Keratinocyte (primary cell): ENCODE measurements around the gene GHRL. TPM values are rescaled to one million over a fixed set of nuclear protein-coding genes. Genes with fewer than 3 reads are reported as not detected.

Experiments used
- DNase-seq: peaks from one replicate; pipeline ENCODE4 v3.0.0-alpha.2; 2011; ENCODE audit warnings: low read depth, missing footprints, low spot score
- FAIRE-seq: peaks from 2 replicates; lab custom pipeline; 2011; peaks lifted over from hg19 to GRCh38; lab: Jason Lieb, UNC
- H2AFZ ChIP-seq: 2 replicates; pipeline ENCODE4 v1.6.0; 2012; ENCODE audit warnings: low read length, control low read depth, inconsistent platforms; ENCODE audit not compliant: control insufficient read depth
- H3K27ac ChIP-seq: 2 replicates; pipeline ENCODE4 v1.5.1; 2011; ENCODE audit warnings: low read length; ENCODE audit not compliant: control insufficient read depth, insufficient read depth
- H3K27me3 ChIP-seq: 3 replicates; pipeline ENCODE4 v1.6.0; 2011; ENCODE audit warnings: low read length; ENCODE audit not compliant: control insufficient read depth, insufficient read depth; ENCODE audit errors: extremely low read depth
- H3K36me3 ChIP-seq, 2 experiments: 2 replicates in 1 of 2; 3 replicates in 1 of 2; pipeline ENCODE4 v1.5.1; 2011; ENCODE audit warnings: low read length in 2 of 2, mild to moderate bottlenecking in 1 of 2; ENCODE audit not compliant: control insufficient read depth in 2 of 2, insufficient read depth in 2 of 2; ENCODE audit errors: extremely low read depth in 1 of 2
- H3K4me1 ChIP-seq: 3 replicates; pipeline ENCODE4 v1.5.1; 2011; ENCODE audit warnings: low read length; ENCODE audit not compliant: control insufficient read depth, insufficient read depth; ENCODE audit errors: extremely low read depth
- H3K4me2 ChIP-seq: 3 replicates; pipeline ENCODE4 v1.6.0; 2011; ENCODE audit warnings: low read depth, low read length; ENCODE audit not compliant: control insufficient read depth, insufficient read depth; ENCODE audit errors: extremely low read depth
- H3K4me3 ChIP-seq, 3 experiments: fragments of 200-600 bp in 1 of 3; sonication (generic) in 1 of 3; 2 replicates in 2 of 3; 3 replicates in 1 of 3; pipeline ENCODE4 v1.5.1; 2011 to 2016; ENCODE audit warnings: low read length in 3 of 3, mild to moderate bottlenecking in 3 of 3, control low read depth in 2 of 3, inconsistent platforms in 1 of 3, low read depth in 1 of 3, mixed read lengths in 1 of 3, mixed run types in 1 of 3, moderate library complexity in 1 of 3; ENCODE audit not compliant: control insufficient read depth in 2 of 3, insufficient read depth in 2 of 3; ENCODE audit errors: extremely low read depth in 1 of 3
- H3K79me2 ChIP-seq: 2 replicates; pipeline ENCODE4 v1.6.0; 2012; ENCODE audit warnings: low read length; ENCODE audit not compliant: control insufficient read depth, insufficient read depth
- H3K9ac ChIP-seq: 3 replicates; pipeline ENCODE4 v1.6.0; 2011; ENCODE audit warnings: low read length; ENCODE audit not compliant: control insufficient read depth, insufficient read depth; ENCODE audit errors: extremely low read depth
- H3K9me1 ChIP-seq: 3 replicates; pipeline ENCODE4 v1.6.0; 2011; ENCODE audit warnings: low read length; ENCODE audit not compliant: control insufficient read depth, insufficient read depth; ENCODE audit errors: extremely low read depth
- H3K9me3 ChIP-seq: 2 replicates; pipeline ENCODE4 v1.5.1; 2012; ENCODE audit warnings: low read depth, low read length; ENCODE audit not compliant: control insufficient read depth
- H4K20me1 ChIP-seq: 3 replicates; pipeline ENCODE4 v1.6.0; 2011; ENCODE audit warnings: low read length; ENCODE audit not compliant: control insufficient read depth, insufficient read depth; ENCODE audit errors: extremely low read depth
- CTCF ChIP-seq, 3 experiments: IDR thresholded peaks in 1 of 3; conservative IDR thresholded peaks in 1 of 3; optimal IDR thresholded peaks in 1 of 3; 2 replicates in 2 of 3; 3 replicates in 1 of 3; pipeline versions ENCODE3 to v1.5.1; 2011; ENCODE audit warnings: low read length in 3 of 3, mild to moderate bottlenecking in 3 of 3, moderate library complexity in 2 of 3, control low read depth in 1 of 3, inconsistent platforms in 1 of 3; ENCODE audit not compliant: insufficient read depth in 2 of 3; ENCODE audit errors: extremely low read depth in 1 of 3
- EZH2 ChIP-seq: IDR thresholded peaks from one replicate; pipeline ENCODE4 v1.6.1; 2012; ENCODE audit warnings: inconsistent platforms, mild to moderate bottlenecking, low read length, moderate library complexity
- dilution Hi-C: fragments of 300-500 bp; cut with MboI; formaldehyde crosslinking; loops from one replicate; pipeline ENCODE4 v1.7.0; 2020; ENCODE audit warnings: low sequenced_read_pairs; ENCODE audit not compliant: extremely low pct_ligation_motif_present
- polyA plus RNA-seq, 5 experiments: library from polyadenylated mRNA; depleted of rRNA in 3 of 5; stranded (reverse) in 3 of 5; stranded (forward) in 1 of 5; unstranded in 1 of 5; fragments of >200 nt; gene quantifications; 1 replicate in 1 of 5; 2 replicates in 3 of 5; 3 replicates in 1 of 5; pipeline versions ENCODE4 v1.2.1 to v1.2.3, GENCODE V29; 2011 to 2012; ENCODE audit warnings: missing spikeins in 2 of 5, low read depth in 1 of 5, low replicate concordance in 1 of 5

The GHRL gene
- polyA plus RNA-seq, 1 donor (not counting 4 experiments of a cell fraction or from before 2014, with no cell fraction given), result not detected

GRCh38 chr3:10274601-10275000 is 18.1 kb downstream of the GHRL start:
- H3K4me2 ChIP-seq, result no peak overlapping the region
- H4K20me1 ChIP-seq, result peaks cover 3% of the 10 kb centered on the region
- no peaks in the 10 kb centered on the region for H3K9me1 ChIP-seq
- H3K27me3 ChIP-seq, result no peaks in the 10 kb centered on the region
- H3K36me3 ChIP-seq, result peaks cover 26 to 28% of the 10 kb centered on the region in 2 experiments
- DNase-seq (no peak), FAIRE-seq (no peak)
- no peak overlapping the region for H3K4me3 ChIP-seq
- no peaks in the 10 kb centered on the region for H3K9me3 ChIP-seq
- dilution Hi-C loops, result no loop called here
- no peak overlapping the region for H3K9ac ChIP-seq
- no peak overlapping the region for H3K27ac ChIP-seq
- TF ChIP-seq CTCF (optimal IDR thresholded peaks at IDR 0.05 in 1 of 3, IDR thresholded peaks at IDR 0.05 in 1 of 3, conservative IDR thresholded peaks at IDR 0.05 in 1 of 3; ENCODE audit: extremely low read depth in 1 of 3, insufficient read depth in 2 of 3, low read length in 3 of 3) (no peak), EZH2 (no peak)
- no peaks in the 10 kb centered on the region for H3K4me1 ChIP-seq
- no peak overlapping the region for H2AFZ ChIP-seq
- peaks cover 47% of the 10 kb centered on the region for H3K79me2 ChIP-seq

DNA sequence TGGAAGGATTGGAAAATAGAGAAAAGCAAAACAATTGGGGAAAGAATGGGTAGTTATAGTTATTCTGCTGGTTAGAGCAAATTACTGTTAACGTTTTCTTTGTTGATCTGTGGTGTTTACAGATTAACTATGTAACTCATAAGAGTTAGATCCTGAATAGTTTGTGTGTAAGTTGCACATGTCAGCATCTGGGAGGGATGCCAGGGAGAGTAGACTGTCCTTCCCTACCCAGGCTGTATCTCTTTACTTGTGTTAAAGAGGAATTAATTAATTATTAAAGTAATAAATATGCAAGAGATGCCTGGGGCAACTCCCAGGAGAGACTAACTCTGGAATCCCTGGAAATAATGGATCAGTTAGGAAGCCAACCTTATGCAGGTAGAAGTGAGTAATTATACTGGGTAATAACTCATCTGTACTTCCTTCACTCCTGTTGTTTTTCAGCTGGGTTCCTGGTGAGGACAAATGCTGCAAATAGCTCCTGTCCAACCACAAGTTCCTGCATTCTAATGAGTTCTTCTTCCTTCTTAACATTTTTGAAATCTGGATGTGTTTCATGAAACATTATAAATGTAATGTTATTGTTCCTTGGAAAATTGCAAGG is 18.9 kb downstream of the GHRL start:
- peaks cover 55% of the 10 kb centered on the region for H3K79me2 ChIP-seq
- no peak for TF ChIP-seq EZH2
- TF ChIP-seq CTCF (optimal IDR thresholded peaks at IDR 0.05 in 1 of 3, IDR thresholded peaks at IDR 0.05 in 1 of 3, conservative IDR thresholded peaks at IDR 0.05 in 1 of 3; ENCODE audit: extremely low read depth in 1 of 3, insufficient read depth in 2 of 3, low read length in 3 of 3), result no peak
- H4K20me1 ChIP-seq, result peaks cover 3% of the 10 kb centered on the region
- no peak overlapping the region for H3K4me3 ChIP-seq
- no peaks in the 10 kb centered on the region for H3K4me1 ChIP-seq
- no peaks in the 10 kb centered on the region for H3K9me3 ChIP-seq
- no peaks in the 10 kb centered on the region for H3K9me1 ChIP-seq
- no peak overlapping the region for H3K9ac ChIP-seq
- no peak for FAIRE-seq
- no peak overlapping the region for H2AFZ ChIP-seq
- DNase-seq, result no peak
- no peak overlapping the region for H3K27ac ChIP-seq
- no peaks in the 10 kb centered on the region for H3K27me3 ChIP-seq
- H3K36me3 ChIP-seq, result peaks cover 22 to 29% of the 10 kb centered on the region in 2 experiments
- no peak overlapping the region for H3K4me2 ChIP-seq
- dilution Hi-C loops, result no loop called here
